ENCODE results near the gene APOBEC3A.
A peak's percentile ranks its signal among the peaks of the same experiment; 100 is the strongest.
"Not testable (repeated sequence)": the region's sequence is repeated elsewhere in the genome, so short reads cannot be mapped to it uniquely, and the experiment has no call there.

Gene APOBEC3A

GRCh38 chr22:38981005-38981991 lies 23.9 kb downstream of the APOBEC3A start:
- no peak for DNase-seq (ENCODE audit: low read depth)

DNA sequence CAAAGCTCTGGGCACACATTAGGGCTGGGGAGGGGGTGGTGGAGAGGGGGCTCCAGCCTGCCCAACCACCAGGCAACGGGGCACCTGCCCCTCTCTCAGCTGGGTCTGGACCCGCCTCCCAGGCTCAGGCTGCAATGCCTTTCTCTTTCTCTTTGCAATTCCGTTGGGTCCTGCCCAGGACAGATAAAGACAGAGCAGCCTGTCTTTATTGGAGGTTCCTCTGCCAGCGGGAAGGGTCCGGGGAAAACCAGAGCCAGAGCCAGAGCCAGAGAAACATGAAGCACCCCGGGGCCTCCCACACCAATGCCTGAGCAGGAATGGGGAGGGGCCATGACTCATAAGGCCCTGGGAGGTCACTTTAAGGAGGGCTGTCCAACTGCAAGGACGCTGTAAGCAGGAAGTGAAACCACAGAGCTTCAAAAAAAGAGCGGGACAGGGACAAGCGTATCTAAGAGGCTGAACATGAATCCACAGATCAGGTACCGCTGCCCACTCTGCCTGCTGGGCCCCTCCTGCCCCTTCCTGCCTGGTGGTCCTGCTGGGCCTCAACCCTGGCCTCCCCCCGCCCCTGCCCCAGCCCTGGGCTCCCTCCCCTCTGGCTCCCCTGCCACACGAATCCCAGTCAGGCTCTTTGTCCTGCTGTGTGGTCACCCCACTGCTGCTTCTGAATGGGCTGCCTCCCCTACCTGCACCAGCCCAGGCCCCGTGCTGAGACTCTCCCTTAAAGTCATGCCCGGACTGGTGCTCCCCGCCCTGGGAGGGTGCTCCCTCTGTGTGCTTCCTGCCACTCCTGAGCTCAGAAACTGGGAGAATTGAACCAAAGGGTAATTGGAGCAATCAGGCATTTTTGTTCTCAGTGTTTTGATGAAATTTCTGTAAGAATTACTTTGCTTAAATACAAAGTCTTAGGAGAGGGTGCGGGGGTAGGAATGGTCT lies 24.9 kb downstream of the APOBEC3A start, which contains the start of gene APOBEC3B:
Gene APOBEC3B, plus strand, starts transcription at position 356 of the 936 bp plus-strand sequence. Its CDS starts 107 bp downstream, at position 463.
- peak; percentile 51 for DNase-seq (ENCODE audit: low read depth)

GRCh38 chr22:38984224-38984623 lies 26.8 kb downstream of the APOBEC3A start:
- DNase-seq (ENCODE audit: low read depth), result no peak

GRCh38 chr22:38984784-38985757 lies 27.7 kb downstream of the APOBEC3A start:
- peak; percentile 71 for DNase-seq (ENCODE audit: low read depth)

- DNase-seq (ENCODE audit: low read depth), result no peak
Measured at GRCh38 chr22:38986629-38987028, 29.2 kb downstream of the APOBEC3A start.

DNA sequence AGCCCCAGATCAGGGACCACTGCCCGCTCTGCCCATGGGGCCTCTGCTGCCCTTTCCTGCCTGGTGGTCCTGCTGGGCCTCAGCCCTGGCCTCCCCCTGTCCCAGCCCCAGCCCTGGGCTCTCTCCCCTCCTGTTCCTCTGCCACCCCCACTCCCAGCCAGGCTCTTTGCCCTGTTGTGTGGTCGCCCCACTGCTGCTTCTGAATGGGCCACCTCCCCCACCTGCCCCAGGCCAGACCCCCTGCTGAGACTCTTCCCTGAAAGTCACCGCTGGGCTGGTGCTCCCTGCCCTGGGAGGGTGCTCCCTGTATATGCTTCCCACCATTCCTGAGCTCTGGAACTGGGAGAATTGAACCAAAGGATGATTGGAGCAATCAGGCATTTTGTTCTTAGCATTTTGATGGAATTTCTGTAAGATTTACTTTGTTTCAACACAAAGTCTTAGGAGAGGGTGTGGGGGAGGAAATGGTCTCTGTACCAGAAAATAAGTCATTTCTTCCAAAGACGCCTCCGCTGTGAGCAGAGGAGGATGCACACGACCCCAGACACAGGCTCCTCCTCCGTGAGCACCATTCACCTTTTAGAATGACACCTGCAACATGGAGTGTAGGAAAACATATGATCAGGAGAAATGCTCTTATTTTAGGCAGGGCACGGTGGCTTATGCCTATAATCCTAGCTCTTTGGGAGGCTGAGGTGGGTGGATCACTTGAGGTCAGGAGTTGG lies 29.9 kb downstream of the APOBEC3A start:
- DNase-seq (ENCODE audit: low read depth), result no peak

GRCh38 chr22:38989466-38989865 lies 32.1 kb downstream of the APOBEC3A start:
- DNase-seq (ENCODE audit: low read depth), result no peak

DNA sequence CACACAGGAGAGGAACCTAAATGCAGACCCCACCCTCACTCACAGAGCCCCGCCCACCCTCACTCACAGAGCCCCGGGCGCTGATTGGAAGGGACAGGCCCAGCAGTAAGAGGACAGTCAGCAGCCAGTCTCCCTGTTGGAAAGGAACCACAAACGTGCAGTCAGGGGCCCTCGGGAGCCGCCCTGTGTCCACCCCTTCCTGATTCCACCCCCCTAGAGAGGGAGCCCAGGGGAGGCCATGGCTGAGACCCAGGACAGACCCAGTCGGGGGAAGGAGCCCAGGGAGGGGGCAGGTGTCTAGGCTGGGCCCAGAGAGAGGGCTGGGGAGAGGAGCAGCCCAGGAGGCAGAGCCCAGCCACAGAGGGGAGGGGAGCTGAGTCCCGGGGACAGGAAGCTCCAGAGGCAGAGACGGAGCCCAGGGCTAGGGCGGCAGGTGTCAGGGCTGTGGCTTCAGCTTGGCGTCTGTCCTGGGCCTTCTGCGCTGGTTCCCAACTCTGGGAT lies 35.5 kb downstream of the APOBEC3A start:
- not testable (repeated sequence) for DNase-seq (ENCODE audit: low read depth)

- DNase-seq (ENCODE audit: low read depth), result no peak
Measured at GRCh38 chr22:38996105-38996504, 38.7 kb downstream of the APOBEC3A start.

GRCh38 chr22:38997518-38997917 lies 40.1 kb downstream of the APOBEC3A start:
- DNase-seq (ENCODE audit: low read depth), result no peak

GRCh38 chr22:39003165-39003638 lies 45.8 kb downstream of the APOBEC3A start:
- peak; percentile 62 for DNase-seq (ENCODE audit: low read depth)

GRCh38 chr22:39007177-39007576 lies 49.8 kb downstream of the APOBEC3A start:
- no peak for DNase-seq (ENCODE audit: low read depth)

- DNase-seq (ENCODE audit: low read depth), result not testable (repeated sequence)
Measured at GRCh38 chr22:39008271-39008850, 51.0 kb downstream of the APOBEC3A start.

- no peak for DNase-seq (ENCODE audit: low read depth)
Measured at GRCh38 chr22:39010946-39011345, 53.5 kb downstream of the APOBEC3A start.

All from stimulated activated CD8-positive, alpha-beta memory T cell treated with anti-CD3 and anti-CD28 coated beads, Interleukin-12 subunit alpha, Interleukin-12 subunit beta, amount 100 ng/mL, for 1 hour (primary cell).